Brain microvascular endothelial cell (primary cell): ENCODE measurements around the gene GRB7.
"Not testable (repeated sequence)": the region's sequence is repeated elsewhere in the genome, so short reads cannot be mapped to it uniquely, and the experiment has no call there.

Source experiments
- DNase-seq: peaks from one replicate; pipeline ENCODE4 v3.0.0-alpha.2; 2020
- H3K27ac ChIP-seq: fragments of 250-450 bp; sonication (Bioruptor Pico); 2 replicates; pipeline ENCODE4 v1.5.1; 2020; ENCODE audit warnings: mild to moderate bottlenecking, moderate library complexity
- H3K27me3 ChIP-seq: fragments of 250-450 bp; sonication (Bioruptor Pico); replicated peaks from 2 replicates; pipeline ENCODE4 v1.5.1; 2020; ENCODE audit warnings: mild to moderate bottlenecking
- H3K36me3 ChIP-seq: fragments of 250-450 bp; sonication (Bioruptor Pico); replicated peaks from 2 replicates; pipeline ENCODE4 v1.5.1; 2020; ENCODE audit warnings: mild to moderate bottlenecking
- H3K4me3 ChIP-seq: 2 replicates; pipeline ENCODE4 v1.5.1; 2011; ENCODE audit warnings: low read depth, mild to moderate bottlenecking, control low read depth, low read length, moderate library complexity
- CTCF ChIP-seq: IDR thresholded peaks from 2 replicates; pipeline ENCODE4 v1.5.1; 2011; ENCODE audit warnings: low read depth, mild to moderate bottlenecking, moderate library complexity, low read length, control low read depth, inconsistent platforms; ENCODE audit errors: missing control alignments
- in situ Hi-C: cut with HindIII; loops from 2 replicates; pipeline ENCODE4 v1.10.0; 2017; ENCODE audit warnings: low sequenced_read_pairs, low pct_ligation_motif_present

The GRB7 gene

GRCh38 chr17:39745335-39746144 is 7.8 kb downstream of the GRB7 start:
- H3K4me3 ChIP-seq = no peak overlapping the region
- H3K36me3 ChIP-seq = no peaks in the 10 kb centered on the region
- no peaks in the 10 kb centered on the region for H3K27me3 ChIP-seq
- DNase-seq = no peak
- in situ Hi-C loops = no loop called here
- no peak for TF ChIP-seq CTCF
- no peak overlapping the region for H3K27ac ChIP-seq

- Histone ChIP-seq H3K36me3 (no peaks in the 10 kb centered on the region), H3K27ac (no peak overlapping the region), H3K4me3 (no peak overlapping the region), H3K27me3 (no peaks in the 10 kb centered on the region)
- TF ChIP-seq CTCF = no peak
- DNase-seq = no peak
- in situ Hi-C loops = no loop called here
Measured at GRCh38 chr17:39746145-39746461, 8.4 kb downstream of the GRB7 start.

GRCh38 chr17:39747745-39748144 is 10.0 kb downstream of the GRB7 start:
- no peaks in the 10 kb centered on the region for H3K27me3 ChIP-seq
- no peak overlapping the region for H3K27ac ChIP-seq
- in situ Hi-C loops = no loop called here
- no peak for DNase-seq
- no peak for TF ChIP-seq CTCF
- H3K36me3 ChIP-seq = no peaks in the 10 kb centered on the region
- H3K4me3 ChIP-seq = no peak overlapping the region

DNA sequence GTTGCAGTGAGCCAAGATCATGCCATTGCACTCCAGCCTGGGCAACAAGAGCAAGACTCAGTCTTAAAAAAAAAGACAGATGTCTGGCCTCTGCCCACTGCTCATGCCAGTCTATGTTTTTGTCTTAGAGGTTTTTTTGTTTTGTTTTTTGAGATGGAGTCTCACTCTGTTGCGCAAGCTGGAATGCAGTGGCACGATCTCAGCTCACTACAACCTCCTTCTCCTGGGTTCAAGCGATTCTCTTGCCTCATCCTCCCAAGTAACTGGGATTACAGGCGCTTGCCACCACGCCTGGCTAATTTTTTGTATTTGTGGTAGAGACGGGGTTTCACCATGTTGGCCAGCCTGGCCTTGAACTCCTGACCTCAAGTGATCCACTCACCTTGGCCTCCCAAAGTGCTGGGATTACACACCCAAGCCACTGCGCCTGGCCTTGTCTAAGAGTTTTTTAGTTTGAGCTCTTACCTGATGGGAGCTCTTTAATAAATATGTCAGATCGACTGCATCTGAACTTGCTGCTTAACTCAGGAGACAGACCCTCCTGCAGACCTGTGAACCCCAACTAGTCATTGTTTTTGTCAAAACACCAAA is 10.8 kb downstream of the GRB7 start:
- H3K4me3 ChIP-seq, in situ Hi-C loops, H3K27me3 ChIP-seq, H3K27ac ChIP-seq, H3K36me3 ChIP-seq, DNase-seq: not testable (repeated sequence)

DNA sequence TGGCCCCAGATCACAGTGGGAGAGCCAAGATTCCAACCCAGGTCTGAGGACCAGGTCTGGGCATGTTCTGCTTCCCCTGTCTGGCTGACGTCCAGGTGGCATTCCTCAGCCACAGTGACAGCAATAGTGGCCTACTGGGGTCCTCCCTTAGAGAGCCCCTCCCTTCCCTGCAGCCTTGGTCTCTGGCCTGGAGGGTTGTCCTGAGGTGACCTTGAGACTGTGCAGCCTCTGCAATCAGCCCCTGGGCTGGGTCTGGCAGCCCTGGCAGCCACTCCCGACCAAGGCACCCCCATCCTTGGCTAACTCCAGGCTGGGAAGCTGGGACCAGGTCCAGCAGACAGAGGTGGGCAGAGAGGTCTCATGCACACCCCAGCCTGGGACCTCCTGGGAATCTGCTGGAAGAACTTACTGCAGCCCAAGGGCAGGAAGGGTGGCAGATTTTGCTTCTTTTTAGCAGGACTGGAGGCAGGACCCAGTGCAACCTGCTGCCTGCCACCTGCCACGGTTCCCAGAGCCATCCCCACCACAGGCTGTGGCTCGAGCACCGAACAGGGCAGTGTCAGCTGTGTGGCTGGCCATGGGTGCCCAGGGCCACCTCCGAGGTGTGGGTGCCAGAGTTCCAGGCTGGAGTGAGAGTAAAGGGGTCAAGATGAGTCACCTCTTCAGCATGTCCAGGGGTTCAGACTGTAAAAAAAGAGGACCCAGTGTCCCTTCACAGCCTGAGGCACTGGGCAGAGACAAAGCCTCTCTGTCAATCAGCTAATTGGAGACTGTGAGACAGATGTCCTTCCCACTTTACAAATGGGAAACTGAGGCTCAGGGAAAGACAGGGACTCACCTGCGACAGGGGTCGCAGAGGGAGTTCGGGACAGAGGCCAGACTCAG is 12.6 kb downstream of the GRB7 start:
- no peak overlapping the region for H3K4me3 ChIP-seq
- no peak for TF ChIP-seq CTCF
- no peak overlapping the region for H3K27ac ChIP-seq
- in situ Hi-C loops = no loop called here
- H3K36me3 ChIP-seq = no peaks in the 10 kb centered on the region
- H3K27me3 ChIP-seq = no peaks in the 10 kb centered on the region
- DNase-seq = no peak

- no peak overlapping the region for H3K27ac ChIP-seq
- H3K4me3 ChIP-seq = no peak overlapping the region
- TF ChIP-seq CTCF = no peak
- DNase-seq = no peak
- H3K27me3 ChIP-seq = no peaks in the 10 kb centered on the region
- in situ Hi-C loops = no loop called here
- H3K36me3 ChIP-seq = no peaks in the 10 kb centered on the region
Measured at GRCh38 chr17:39751016-39751543, 13.3 kb downstream of the GRB7 start.
